Nephron (organoid): ENCODE data around the gene ETV6.
"Not testable (repeated sequence)": the region's sequence is repeated elsewhere in the genome, so short reads cannot be mapped to it uniquely, and the experiment has no call there.

Experiments used
- H3K27ac Mint-ChIP-seq, 3 experiments: 2 replicates each; pipeline ENCODE4 v1.8.0; 2020; ENCODE audit warnings: mixed read lengths in 3 of 3, mild to moderate bottlenecking in 2 of 3, moderate library complexity in 1 of 3
- H3K27me3 Mint-ChIP-seq: 2 replicates; pipeline ENCODE4 v1.8.0; 2021; ENCODE audit warnings: low read depth, mild to moderate bottlenecking, moderate library complexity, mixed read lengths
- H3K36me3 Mint-ChIP-seq: 2 replicates; pipeline ENCODE4 v1.8.0; 2020; ENCODE audit warnings: low read depth, mixed read lengths
- H3K4me1 Mint-ChIP-seq: 2 replicates; pipeline ENCODE4 v1.8.0; 2020; ENCODE audit warnings: mixed read lengths
- H3K4me3 Mint-ChIP-seq, 3 experiments: 2 replicates each; pipeline ENCODE4 v1.8.0; 2020; ENCODE audit warnings: mild to moderate bottlenecking in 3 of 3, mixed read lengths in 3 of 3, moderate library complexity in 2 of 3
- H3K9me3 Mint-ChIP-seq: 2 replicates; pipeline ENCODE4 v1.8.0; 2020; ENCODE audit warnings: mixed read lengths
- TF ChIP-seq, protein P1 (sequence below), 3 experiments: fragments of 200-600 bp; sonication (generic); IDR thresholded peaks; one replicate each; pipeline ENCODE4 v1.5.0; 2021; ENCODE audit warnings: antibody characterized with exemption in 3 of 3; ENCODE audit not compliant: unreplicated experiment in 3 of 3

Gene ETV6

DNA sequence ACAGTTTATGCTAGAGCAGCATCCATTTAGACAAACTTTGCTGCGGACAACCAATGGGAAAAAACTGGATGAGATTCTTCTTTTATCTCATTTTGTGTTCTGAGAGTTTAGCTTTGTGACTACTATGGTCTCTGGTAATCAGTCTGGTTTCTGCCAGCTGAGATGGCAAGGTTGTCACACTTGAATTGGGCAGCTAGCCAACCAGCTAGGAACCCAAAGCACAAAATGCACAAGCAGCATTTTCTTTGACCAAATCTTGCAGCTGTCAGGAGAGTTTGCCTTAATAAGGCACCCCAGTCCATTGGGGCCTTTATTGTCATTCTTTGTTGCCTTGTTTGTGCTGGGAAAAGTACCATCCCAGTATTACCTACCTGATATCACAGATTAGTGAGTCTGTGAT is 34.0 kb upstream of the ETV6 start:
- H3K4me1 Mint-ChIP-seq, result no peaks in the 10 kb centered on the region

DNA sequence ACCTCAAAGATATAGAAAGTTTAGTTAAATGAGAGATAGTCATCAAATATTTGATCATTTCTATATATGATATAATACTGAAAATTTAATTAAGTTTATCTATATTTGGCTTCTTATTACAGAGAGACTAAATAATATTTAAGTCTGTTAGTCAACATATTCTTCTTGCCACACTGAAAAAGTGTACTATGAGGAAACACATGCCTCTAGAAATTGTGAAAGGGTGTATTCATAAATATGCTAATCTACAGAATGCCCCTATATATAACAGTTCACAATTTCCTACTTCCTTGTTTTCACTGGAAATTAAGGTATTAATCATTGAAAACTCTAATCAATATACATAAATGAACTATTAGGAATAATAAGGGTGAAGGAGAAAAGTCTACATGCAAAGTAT is 31.4 kb upstream of the ETV6 start:
- Mint-ChIP-seq H3K27ac (no peak overlapping the region), H3K36me3 (no peaks in the 10 kb centered on the region), H3K9me3 (no peaks in the 10 kb centered on the region), H3K4me3 (no peak overlapping the region), H3K27me3 (no peaks in the 10 kb centered on the region), H3K4me1 (no peaks in the 10 kb centered on the region)
- TF ChIP-seq, protein P1, sequence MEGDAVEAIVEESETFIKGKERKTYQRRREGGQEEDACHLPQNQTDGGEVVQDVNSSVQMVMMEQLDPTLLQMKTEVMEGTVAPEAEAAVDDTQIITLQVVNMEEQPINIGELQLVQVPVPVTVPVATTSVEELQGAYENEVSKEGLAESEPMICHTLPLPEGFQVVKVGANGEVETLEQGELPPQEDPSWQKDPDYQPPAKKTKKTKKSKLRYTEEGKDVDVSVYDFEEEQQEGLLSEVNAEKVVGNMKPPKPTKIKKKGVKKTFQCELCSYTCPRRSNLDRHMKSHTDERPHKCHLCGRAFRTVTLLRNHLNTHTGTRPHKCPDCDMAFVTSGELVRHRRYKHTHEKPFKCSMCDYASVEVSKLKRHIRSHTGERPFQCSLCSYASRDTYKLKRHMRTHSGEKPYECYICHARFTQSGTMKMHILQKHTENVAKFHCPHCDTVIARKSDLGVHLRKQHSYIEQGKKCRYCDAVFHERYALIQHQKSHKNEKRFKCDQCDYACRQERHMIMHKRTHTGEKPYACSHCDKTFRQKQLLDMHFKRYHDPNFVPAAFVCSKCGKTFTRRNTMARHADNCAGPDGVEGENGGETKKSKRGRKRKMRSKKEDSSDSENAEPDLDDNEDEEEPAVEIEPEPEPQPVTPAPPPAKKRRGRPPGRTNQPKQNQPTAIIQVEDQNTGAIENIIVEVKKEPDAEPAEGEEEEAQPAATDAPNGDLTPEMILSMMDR (IDR thresholded peaks at IDR 0.05; ENCODE audit: unreplicated experiment in 3 of 3), result no peak

More for the DNA sequence above, 34.0 kb upstream of the ETV6 start:
- H3K27me3 Mint-ChIP-seq, result no peaks in the 10 kb centered on the region
- TF ChIP-seq, protein P1 (IDR thresholded peaks at IDR 0.05; ENCODE audit: unreplicated experiment in 3 of 3), result no peak
- no peak overlapping the region for H3K27ac Mint-ChIP-seq
- no peaks in the 10 kb centered on the region for H3K36me3 Mint-ChIP-seq
- H3K4me3 Mint-ChIP-seq, result no peak overlapping the region
- no peaks in the 10 kb centered on the region for H3K9me3 Mint-ChIP-seq

DNA sequence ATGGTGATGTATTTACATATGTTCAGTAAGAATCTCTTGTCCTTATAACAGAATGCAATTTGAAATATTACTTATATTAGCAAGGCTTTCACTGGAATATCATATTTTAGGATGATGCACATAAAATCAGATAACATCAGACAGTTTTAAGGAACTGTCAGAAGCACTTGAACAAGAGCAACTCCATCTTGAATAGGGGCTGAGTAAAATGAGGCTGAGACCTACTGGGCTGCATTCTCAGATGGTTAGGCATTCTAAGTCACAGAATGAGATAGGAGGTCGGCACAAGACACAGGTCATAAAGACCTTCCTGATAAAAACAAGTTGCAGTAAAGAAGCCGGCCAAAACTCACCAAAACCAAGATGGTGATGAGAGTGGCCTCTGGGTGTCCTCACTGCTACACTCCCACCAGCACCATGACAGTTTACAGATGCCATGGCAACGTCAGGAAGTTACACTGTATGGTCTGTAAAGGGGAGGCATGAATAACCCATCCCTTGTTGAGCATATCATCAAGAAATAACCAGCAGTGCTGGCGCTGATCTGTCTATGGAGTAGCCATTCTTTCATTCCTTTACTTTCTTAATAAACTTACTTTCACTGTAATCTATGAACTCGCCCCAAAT is 27.6 kb upstream of the ETV6 start:
- peaks cover 9% of the 10 kb centered on the region for H3K9me3 Mint-ChIP-seq
- no peaks in the 10 kb centered on the region for H3K27me3 Mint-ChIP-seq
- no peaks in the 10 kb centered on the region for H3K4me1 Mint-ChIP-seq
- no peak overlapping the region for H3K27ac Mint-ChIP-seq
- H3K36me3 Mint-ChIP-seq, result no peaks in the 10 kb centered on the region
- no peak overlapping the region for H3K4me3 Mint-ChIP-seq
- TF ChIP-seq, protein P1 (IDR thresholded peaks at IDR 0.05; ENCODE audit: unreplicated experiment in 3 of 3), result no peak

DNA sequence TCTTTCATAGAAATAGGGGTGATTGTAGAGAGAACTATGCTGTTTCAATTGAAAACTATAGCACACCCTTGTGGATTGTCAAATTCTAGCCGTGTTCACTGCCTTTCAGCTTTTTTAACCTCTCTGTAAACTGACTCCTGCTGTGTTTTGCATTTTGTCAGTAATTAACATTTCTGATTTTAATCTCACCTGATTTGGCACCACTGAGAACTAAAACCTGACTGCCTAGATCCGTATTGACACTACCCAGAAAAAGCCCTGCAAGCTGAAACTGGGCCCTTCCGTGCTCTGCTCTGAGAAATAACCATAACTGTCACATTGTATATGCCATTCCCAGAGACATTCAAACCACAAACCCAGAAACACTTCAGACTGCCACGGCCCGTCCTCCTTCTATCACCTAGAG is 26.6 kb upstream of the ETV6 start:
- Mint-ChIP-seq H3K36me3 (no peaks in the 10 kb centered on the region), H3K27me3 (no peaks in the 10 kb centered on the region), H3K27ac (no peak overlapping the region), H3K4me3 (no peak overlapping the region), H3K4me1 (no peaks in the 10 kb centered on the region), H3K9me3 (peaks cover 9% of the 10 kb centered on the region)
- TF ChIP-seq, protein P1 (IDR thresholded peaks at IDR 0.05; ENCODE audit: unreplicated experiment in 3 of 3), result no peak

DNA sequence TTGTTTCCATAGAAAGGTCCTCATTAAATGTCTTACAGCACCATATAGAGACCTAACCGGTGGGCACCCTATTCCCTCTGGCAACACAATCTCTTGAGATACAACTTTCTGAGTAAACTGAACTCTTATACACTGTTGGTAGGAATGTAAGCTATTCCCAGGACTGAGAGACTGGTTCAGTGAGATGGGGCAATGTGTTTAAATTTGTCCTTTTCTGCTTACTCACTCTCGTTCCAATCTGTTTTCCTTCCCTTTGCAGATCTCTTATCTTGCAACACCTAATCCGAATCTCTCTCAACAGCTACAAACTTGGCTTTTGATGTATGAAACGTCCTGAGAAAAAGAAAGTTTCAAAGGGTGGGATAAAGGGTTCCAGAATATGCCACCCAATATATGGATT is 26.1 kb upstream of the ETV6 start:
- Mint-ChIP-seq H3K27me3 (no peaks in the 10 kb centered on the region), H3K9me3 (peaks cover 9% of the 10 kb centered on the region), H3K27ac (no peak overlapping the region), H3K4me3 (no peak overlapping the region), H3K4me1 (no peaks in the 10 kb centered on the region), H3K36me3 (no peaks in the 10 kb centered on the region)
- TF ChIP-seq, protein P1 (IDR thresholded peaks at IDR 0.05; ENCODE audit: unreplicated experiment in 3 of 3), result no peak

DNA sequence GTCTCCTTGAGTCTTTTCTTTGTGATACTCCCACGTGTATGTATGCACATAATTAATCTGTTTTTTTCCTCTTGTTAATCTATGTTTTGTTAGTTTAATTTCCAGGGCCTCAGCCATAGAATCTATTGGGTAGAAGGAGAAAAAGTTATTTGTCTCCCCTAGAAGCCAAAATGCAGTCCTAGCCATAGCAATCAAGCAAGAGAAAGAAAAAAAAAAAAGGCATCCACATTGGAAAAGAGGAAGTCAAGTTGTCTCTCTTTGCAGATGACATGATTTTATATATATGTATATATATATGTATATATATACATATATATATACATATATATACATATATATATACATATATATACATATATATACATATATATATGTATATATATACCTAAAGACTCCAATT is 25.4 kb upstream of the ETV6 start:
- no peaks in the 10 kb centered on the region for H3K4me1 Mint-ChIP-seq
- H3K27me3 Mint-ChIP-seq, result no peaks in the 10 kb centered on the region
- TF ChIP-seq, protein P1 (IDR thresholded peaks at IDR 0.05; ENCODE audit: unreplicated experiment in 3 of 3), result no peak
- no peaks in the 10 kb centered on the region for H3K36me3 Mint-ChIP-seq
- peaks cover 9% of the 10 kb centered on the region for H3K9me3 Mint-ChIP-seq
- H3K27ac Mint-ChIP-seq, result no peak overlapping the region
- H3K4me3 Mint-ChIP-seq, result no peak overlapping the region

DNA sequence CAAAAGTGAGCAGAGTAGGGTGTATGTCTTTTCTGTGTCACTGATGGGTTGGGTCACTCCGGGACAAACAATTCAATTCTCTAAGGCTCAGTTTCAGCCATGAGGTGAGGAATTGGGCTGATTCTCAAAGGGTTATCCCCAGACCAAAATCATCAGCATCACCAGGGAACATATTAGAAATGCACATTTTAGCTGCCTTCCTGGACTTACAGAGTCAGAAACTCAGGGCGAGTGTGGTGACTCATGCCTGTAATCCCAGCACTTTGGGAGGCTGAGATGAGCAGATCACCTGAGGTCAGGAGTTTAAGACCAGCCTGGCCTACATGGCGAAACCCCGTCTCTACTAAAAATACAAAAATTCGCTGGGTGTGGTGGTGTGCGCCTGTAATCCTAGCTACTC is 21.8 kb upstream of the ETV6 start:
- H3K9me3 Mint-ChIP-seq, H3K4me1 Mint-ChIP-seq, H3K27ac Mint-ChIP-seq, H3K36me3 Mint-ChIP-seq, H3K27me3 Mint-ChIP-seq, H3K4me3 Mint-ChIP-seq: not testable (repeated sequence)
